DND-41 (cell line): ENCODE results near the gene ITGA1.

Experiments
- CTCF ChIP-seq: IDR thresholded peaks from 2 replicates; pipeline ENCODE4 v1.5.1; 2012; ENCODE audit warnings: borderline replicate concordance, low read length, moderate library complexity, mild to moderate bottlenecking; ENCODE audit not compliant: poor library complexity, severe bottlenecking; ENCODE audit errors: extremely low read depth
- EZH2 ChIP-seq: IDR thresholded peaks from 3 replicates; pipeline ENCODE4 v1.6.1; 2012; ENCODE audit warnings: borderline replicate concordance, low read depth, mild to moderate bottlenecking, moderate library complexity, low read length, inconsistent platforms; ENCODE audit not compliant: severe bottlenecking

- TF ChIP-seq CTCF (no peak), EZH2 (no peak)
Measured at GRCh38 chr5:52757527-52757926, 30.2 kb upstream of the ITGA1 start.
